ENCODE results near the gene SEPTIN8. TPM values are rescaled to one million over a fixed set of nuclear protein-coding genes. Genes with fewer than 3 reads are reported as not detected.
A peak's percentile ranks its signal among the peaks of the same experiment; 100 is the strongest.

SEPTIN8 gene
- total RNA-seq, 1 experiment from 2014 or later, result 38.2 TPM

- no peak overlapping the region for H3K4me2 ChIP-seq (ENCODE audit: insufficient read depth, insufficient read length, low read length)
- H3K56ac ChIP-seq (ENCODE audit: insufficient read length, low read depth, low read length), result no peak overlapping the region
- no CpG with 5 or more reads among the region's 2 CpGs for WGBS (ENCODE audit: extremely low coverage, insufficient read length, low lambda C conversion rate)
- no peak for DNase-seq
- no peak overlapping the region for H2BK12ac ChIP-seq (ENCODE audit: insufficient read length, low read depth, low read length)
- no peaks in the 10 kb centered on the region for H3K9me3 ChIP-seq (ENCODE audit: control insufficient read depth, low read depth, low read length)
- no peak overlapping the region for H2AK5ac ChIP-seq (ENCODE audit: insufficient read length, low read length)
- H3K9ac ChIP-seq (ENCODE audit: extremely low read depth, insufficient read length, low read length), result no peak overlapping the region
- H3K79me2 ChIP-seq (ENCODE audit: insufficient read depth, low read length), result no peaks in the 10 kb centered on the region; the same call in 1 of the 2 replicates
- no peak overlapping the region for H4K8ac ChIP-seq (replicated peaks; ENCODE audit: insufficient read length, low read depth, low read length)
- no peak overlapping the region for H3K4ac ChIP-seq (ENCODE audit: low read depth, low read length)
- no peak overlapping the region for H3T11ph ChIP-seq (ENCODE audit: low read length)
- H4K91ac ChIP-seq (ENCODE audit: insufficient read length, low read depth, low read length), result no peak overlapping the region
- H3K14ac ChIP-seq (ENCODE audit: insufficient read depth, low read length), result no peak overlapping the region
- no peak overlapping the region for H2BK15ac ChIP-seq (ENCODE audit: low read depth, low read length)
- no peaks in the 10 kb centered on the region for H3K4me1 Mint-ChIP-seq
- no peak overlapping the region; a peak in 1 of 5 replicates for H3K4me3 Mint-ChIP-seq
- H2AFZ ChIP-seq (ENCODE audit: low read length), result no peak overlapping the region
- no peak overlapping the region for H2BK120ac ChIP-seq (ENCODE audit: low read depth, low read length, poor library complexity, severe bottlenecking)
- TF ChIP-seq, protein P1, sequence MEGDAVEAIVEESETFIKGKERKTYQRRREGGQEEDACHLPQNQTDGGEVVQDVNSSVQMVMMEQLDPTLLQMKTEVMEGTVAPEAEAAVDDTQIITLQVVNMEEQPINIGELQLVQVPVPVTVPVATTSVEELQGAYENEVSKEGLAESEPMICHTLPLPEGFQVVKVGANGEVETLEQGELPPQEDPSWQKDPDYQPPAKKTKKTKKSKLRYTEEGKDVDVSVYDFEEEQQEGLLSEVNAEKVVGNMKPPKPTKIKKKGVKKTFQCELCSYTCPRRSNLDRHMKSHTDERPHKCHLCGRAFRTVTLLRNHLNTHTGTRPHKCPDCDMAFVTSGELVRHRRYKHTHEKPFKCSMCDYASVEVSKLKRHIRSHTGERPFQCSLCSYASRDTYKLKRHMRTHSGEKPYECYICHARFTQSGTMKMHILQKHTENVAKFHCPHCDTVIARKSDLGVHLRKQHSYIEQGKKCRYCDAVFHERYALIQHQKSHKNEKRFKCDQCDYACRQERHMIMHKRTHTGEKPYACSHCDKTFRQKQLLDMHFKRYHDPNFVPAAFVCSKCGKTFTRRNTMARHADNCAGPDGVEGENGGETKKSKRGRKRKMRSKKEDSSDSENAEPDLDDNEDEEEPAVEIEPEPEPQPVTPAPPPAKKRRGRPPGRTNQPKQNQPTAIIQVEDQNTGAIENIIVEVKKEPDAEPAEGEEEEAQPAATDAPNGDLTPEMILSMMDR (conservative IDR thresholded peaks at IDR 0.05), result no peak
- no peak overlapping the region for H3K27ac ChIP-seq (ENCODE audit: insufficient read length, low read depth, low read length)
- H4K5ac ChIP-seq (ENCODE audit: insufficient read length, low read depth, low read length), result no peak overlapping the region
- H3K27me3 Mint-ChIP-seq (ENCODE audit: low read depth), result peaks cover 9% of the 10 kb centered on the region
- H3K23ac ChIP-seq (ENCODE audit: insufficient read length, low read depth, low read length), result no peak overlapping the region
- no peaks in the 10 kb centered on the region for H3K79me1 ChIP-seq (ENCODE audit: insufficient read depth, low read depth, low read length, poor library complexity, severe bottlenecking)
- H3K4me1 ChIP-seq (ENCODE audit: insufficient read depth, low read length), result no peaks in the 10 kb centered on the region
- peak overlapping the region in 1 of 3 experiments; percentile 56; a peak in 1 of 7 replicates for H3K27ac Mint-ChIP-seq
- no peaks in the 10 kb centered on the region for H4K20me1 ChIP-seq (ENCODE audit: control insufficient read depth, insufficient read depth, insufficient read length)
- no peaks in the 10 kb centered on the region for H3K23me2 ChIP-seq (ENCODE audit: insufficient read length, low read depth, low read length, poor library complexity, severe bottlenecking)
- H3K36me3 Mint-ChIP-seq (ENCODE audit: insufficient read depth in 1 of 3, low read depth in 3 of 3), result no peaks in the 10 kb centered on the region
- H3K27me3 ChIP-seq (ENCODE audit: insufficient read depth, low read length), result no peaks in the 10 kb centered on the region
- no peak overlapping the region for H2BK5ac ChIP-seq (ENCODE audit: insufficient read length, low read length)
- H3K18ac ChIP-seq (ENCODE audit: insufficient read length, low read depth, low read length), result no peak overlapping the region
- H2BK20ac ChIP-seq (ENCODE audit: low read depth, low read length, poor library complexity, severe bottlenecking), result no peak overlapping the region
- no peaks in the 10 kb centered on the region for H3K9me3 Mint-ChIP-seq
Measured at GRCh38 chr5:132797651-132798050, 20.6 kb upstream of the SEPTIN8 start.

Data from H9 (cell line).